NOMO-1 treated with dmso at 0.1 percent for 144 hours (cell line): Measurements from ENCODE around the gene KCNC2.

Source experiments
- DNase-seq: peaks from one replicate; lab custom pipeline; 2025; ENCODE audit not compliant: unreplicated experiment; lab: John Stamatoyannopoulos, UW

The KCNC2 gene

GRCh38 chr12:75065482-75065881 lies 144.2 kb downstream of the KCNC2 start:
- DNase-seq, result no peak

DNA sequence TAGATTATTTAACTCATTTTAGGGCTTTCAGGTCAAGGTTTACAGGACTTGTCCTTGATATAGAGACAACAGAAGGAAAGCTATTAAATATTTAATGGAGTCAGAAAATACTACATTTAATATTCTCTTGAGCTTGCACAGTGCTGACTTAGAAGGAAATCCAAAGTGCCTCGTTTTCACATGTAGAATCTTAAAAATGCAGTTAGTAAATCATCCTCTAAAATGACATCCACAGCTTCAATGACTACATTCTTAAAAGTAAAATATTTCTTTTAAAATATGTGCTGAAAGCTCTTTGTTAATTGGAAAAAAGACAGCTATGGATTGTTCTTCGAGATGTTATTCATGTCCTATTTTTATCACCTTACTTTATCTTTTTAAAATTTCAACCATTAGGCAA lies 146.9 kb downstream of the KCNC2 start:
- DNase-seq, result no peak

- DNase-seq, result no peak
Measured at GRCh38 chr12:75058228-75058627, 151.4 kb downstream of the KCNC2 start.

- no peak for DNase-seq
Measured at GRCh38 chr12:75048767-75049166, 160.9 kb downstream of the KCNC2 start.

GRCh38 chr12:75047885-75048525 lies 161.6 kb downstream of the KCNC2 start:
- DNase-seq, result no peak

DNA sequence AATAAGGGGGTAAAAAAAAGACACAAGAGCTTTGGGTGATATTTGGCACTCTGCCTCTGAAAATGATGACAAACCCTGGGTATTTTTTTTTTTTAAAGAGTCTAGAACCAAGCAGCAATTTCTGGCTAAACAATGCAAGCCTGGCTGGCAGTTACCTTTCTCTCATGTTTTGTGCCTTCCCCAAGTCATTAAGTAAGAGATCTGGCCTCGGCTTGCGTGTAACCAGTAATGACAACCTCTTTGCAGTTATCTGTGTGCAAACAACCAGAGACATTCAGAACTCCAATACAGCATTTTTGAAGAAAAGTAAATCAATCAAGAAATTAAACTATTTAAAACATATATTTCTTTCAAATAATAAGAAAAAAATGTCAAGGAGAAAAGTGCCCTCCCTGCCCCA lies 167.5 kb downstream of the KCNC2 start:
- no peak for DNase-seq

DNA sequence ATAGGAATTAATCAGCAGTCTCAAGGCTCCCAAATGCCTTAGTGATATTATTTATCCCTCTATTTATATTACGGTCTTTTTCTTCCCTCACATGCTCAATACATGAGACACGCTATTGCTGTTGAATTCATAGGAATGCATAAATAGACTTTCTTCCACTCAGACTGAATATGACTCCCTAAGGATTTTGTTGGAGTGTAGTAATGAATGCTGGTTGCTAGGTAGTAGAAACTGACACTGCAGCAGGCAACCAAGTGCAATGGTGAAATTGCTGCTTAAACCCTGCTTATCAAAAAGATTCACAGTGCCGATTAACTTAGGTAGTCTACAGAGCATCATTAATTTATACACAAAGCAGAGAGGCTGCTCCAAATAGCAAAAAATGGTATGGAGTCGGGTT lies 168.2 kb downstream of the KCNC2 start:
- no peak for DNase-seq

DNA sequence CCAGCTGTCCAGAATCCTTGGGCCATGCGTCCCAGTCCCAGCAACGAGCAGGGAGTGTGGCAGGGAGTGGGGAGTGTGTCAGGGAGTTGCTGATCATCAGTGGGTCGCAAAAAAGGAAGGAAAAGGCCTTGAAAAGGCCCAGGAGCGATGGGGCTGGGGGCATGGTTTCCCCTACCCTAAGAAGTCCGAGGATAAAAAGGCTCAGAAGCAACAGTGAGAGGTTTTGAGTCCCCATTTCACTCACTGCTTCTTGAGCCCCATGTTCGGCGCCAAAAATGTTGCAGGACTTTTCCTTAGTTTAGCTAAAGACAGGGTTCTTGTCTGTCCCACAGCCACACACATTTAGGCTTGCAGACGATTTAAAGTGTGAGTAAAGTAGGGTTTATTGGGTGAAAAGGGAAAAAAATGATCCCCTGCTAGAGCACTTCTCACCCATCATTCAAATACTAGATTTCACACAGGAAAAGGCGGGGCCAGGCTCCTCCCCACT lies 189.5 kb downstream of the KCNC2 start:
- no peak for DNase-seq

GRCh38 chr12:75011120-75011519 lies 198.5 kb downstream of the KCNC2 start:
- DNase-seq, result no peak

GRCh38 chr12:75007133-75007532 lies 202.5 kb downstream of the KCNC2 start:
- no peak for DNase-seq

DNA sequence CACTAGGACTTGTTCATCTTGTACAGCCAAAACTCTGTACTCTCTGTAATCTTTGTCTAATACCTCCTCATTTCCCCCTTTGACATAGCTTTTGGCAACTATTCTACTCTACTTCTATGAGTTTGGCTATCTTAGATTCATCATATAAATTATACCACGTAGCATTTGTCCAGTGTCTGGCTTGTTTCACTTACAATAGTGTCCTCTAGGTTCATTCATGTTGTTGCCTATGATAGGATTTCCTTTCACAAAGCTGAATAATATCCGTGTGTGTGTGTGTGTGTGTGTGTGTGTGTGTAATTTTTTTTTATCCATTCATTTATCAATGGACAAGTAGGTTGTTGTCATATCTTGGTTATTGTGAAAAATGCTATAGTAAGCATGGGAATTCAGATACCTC lies 209.5 kb downstream of the KCNC2 start:
- DNase-seq, result no peak

GRCh38 chr12:74999474-74999873 lies 210.2 kb downstream of the KCNC2 start:
- DNase-seq, result no peak
